ENCODE measurements around the gene OR5V1.

- TF ChIP-seq, protein P1, sequence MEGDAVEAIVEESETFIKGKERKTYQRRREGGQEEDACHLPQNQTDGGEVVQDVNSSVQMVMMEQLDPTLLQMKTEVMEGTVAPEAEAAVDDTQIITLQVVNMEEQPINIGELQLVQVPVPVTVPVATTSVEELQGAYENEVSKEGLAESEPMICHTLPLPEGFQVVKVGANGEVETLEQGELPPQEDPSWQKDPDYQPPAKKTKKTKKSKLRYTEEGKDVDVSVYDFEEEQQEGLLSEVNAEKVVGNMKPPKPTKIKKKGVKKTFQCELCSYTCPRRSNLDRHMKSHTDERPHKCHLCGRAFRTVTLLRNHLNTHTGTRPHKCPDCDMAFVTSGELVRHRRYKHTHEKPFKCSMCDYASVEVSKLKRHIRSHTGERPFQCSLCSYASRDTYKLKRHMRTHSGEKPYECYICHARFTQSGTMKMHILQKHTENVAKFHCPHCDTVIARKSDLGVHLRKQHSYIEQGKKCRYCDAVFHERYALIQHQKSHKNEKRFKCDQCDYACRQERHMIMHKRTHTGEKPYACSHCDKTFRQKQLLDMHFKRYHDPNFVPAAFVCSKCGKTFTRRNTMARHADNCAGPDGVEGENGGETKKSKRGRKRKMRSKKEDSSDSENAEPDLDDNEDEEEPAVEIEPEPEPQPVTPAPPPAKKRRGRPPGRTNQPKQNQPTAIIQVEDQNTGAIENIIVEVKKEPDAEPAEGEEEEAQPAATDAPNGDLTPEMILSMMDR (IDR thresholded peaks at IDR 0.05; ENCODE audit: low read length): no peak
- no peak for TF ChIP-seq EZH2 (IDR thresholded peaks at IDR 0.05; ENCODE audit: borderline replicate concordance, low read length)
These were observed 13.7 kb downstream of the OR5V1 start for GRCh38 chr6:29354980-29355379.
